Ectodermal cell (in vitro differentiated cells): Measurements from ENCODE around the gene FEM1B.

Source experiments
- H3K27ac ChIP-seq: 2 replicates; pipeline ENCODE4 v1.7.0; 2013; ENCODE audit warnings: mild to moderate bottlenecking, low read depth, low read length; ENCODE audit not compliant: insufficient read depth, poor library complexity, severe bottlenecking
- H3K27me3 ChIP-seq: 2 replicates; pipeline ENCODE4 v1.7.0; 2013; ENCODE audit warnings: mild to moderate bottlenecking, low read length; ENCODE audit not compliant: insufficient read depth, control insufficient read depth, poor library complexity, severe bottlenecking
- H3K36me3 ChIP-seq: one replicate; pipeline ENCODE4 v1.7.0; 2013; ENCODE audit warnings: low read length; ENCODE audit not compliant: control insufficient read depth, insufficient read depth
- H3K4me1 ChIP-seq: one replicate; pipeline ENCODE4 v1.7.0; 2013; ENCODE audit warnings: low read length; ENCODE audit not compliant: control insufficient read depth, insufficient read depth
- H3K4me3 ChIP-seq: 2 replicates; pipeline ENCODE4 v1.7.0; 2013; ENCODE audit warnings: low read depth, low read length, control low read depth; ENCODE audit not compliant: insufficient read depth
- H3K9me3 ChIP-seq: 2 replicates; pipeline ENCODE4 v1.7.0; 2013; ENCODE audit warnings: mild to moderate bottlenecking, low read length, moderate library complexity; ENCODE audit not compliant: control insufficient read depth
- WGBS, 2 experiments: methylation state at CpG; one replicate each; pipeline ENCODE4 v1.1.7; 2013; ENCODE audit warnings: missing lambda C conversion rate in 2 of 2; 5-methylcytosine and 5-hydroxymethylcytosine counted together

Gene FEM1B

DNA sequence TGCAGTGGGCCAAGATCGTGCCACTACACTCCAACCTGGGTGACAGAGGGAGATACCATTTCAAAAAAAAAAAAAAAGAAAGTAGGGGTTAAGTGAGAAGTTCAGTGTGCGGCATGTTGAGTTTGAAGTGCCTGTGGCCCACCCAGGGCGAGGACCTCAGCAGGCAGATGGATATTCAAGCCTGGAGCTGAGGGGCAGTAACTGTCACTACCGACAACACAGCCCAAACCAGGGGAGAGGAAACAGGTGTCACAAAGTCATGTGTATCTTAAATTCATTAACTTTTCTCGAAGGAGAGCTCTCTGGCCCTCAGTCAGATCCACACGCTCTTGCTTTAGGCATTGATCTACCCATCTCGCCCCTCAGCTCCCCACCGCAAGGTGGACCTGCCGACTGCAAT is 45.3 kb downstream of the FEM1B start:
- no peaks in the 10 kb centered on the region for H3K4me1 ChIP-seq
- H3K9me3 ChIP-seq = no peaks in the 10 kb centered on the region
- H3K4me3 ChIP-seq = no peak overlapping the region
- no peaks in the 10 kb centered on the region for H3K36me3 ChIP-seq
- H3K27me3 ChIP-seq = no peaks in the 10 kb centered on the region
- H3K27ac ChIP-seq = no peak overlapping the region
- WGBS, 2 experiments = 80 to 83% methylated on average over 8 of the region's 9 CpGs

GRCh38 chr15:68325726-68326125 is 48.2 kb downstream of the FEM1B start:
- Histone ChIP-seq H3K4me1 (peaks cover 11% of the 10 kb centered on the region), H3K9me3 (no peaks in the 10 kb centered on the region), H3K36me3 (no peaks in the 10 kb centered on the region), H3K4me3 (no peak overlapping the region), H3K27me3 (no peaks in the 10 kb centered on the region), H3K27ac (no peak overlapping the region)
- WGBS, 2 experiments = 88 to 95% methylated on average over 4 of the region's 4 CpGs

DNA sequence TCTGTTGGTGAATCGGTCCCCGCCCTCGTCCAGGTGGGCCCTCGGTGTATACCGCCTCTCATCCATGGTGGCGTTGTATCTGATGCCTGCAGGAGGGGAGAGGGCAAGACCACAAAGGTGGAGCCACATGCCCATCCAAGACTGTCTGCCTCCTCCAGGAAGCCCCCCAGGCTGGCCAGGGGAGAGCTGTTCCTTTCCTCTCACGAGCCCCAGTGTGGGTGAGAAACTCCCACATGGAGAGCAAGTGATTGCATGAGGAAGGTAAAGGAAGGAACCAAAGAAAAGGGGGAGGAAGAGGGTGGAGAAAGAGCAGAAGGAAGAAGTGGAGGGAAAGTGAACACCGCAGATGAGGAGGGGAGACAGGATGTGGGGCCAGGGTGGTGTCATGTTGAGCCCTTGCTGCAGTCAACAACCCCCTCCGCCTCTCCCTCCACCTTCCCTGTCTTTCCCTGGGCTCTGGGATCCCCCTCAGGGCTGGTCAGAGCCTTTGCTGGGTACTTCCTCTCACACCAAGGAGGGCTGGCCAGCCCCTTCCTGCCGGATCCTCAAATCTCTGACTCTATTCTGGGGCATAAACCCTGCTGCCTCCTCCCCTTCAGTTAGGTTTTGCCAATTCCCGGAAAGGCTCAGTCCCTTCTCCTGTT is 49.3 kb downstream of the FEM1B start:
- H3K9me3 ChIP-seq = no peaks in the 10 kb centered on the region
- H3K27me3 ChIP-seq = no peaks in the 10 kb centered on the region
- WGBS, 2 experiments = 84 to 89% methylated on average over 11 of the region's 11 CpGs
- H3K27ac ChIP-seq = no peak overlapping the region
- no peak overlapping the region for H3K4me3 ChIP-seq
- peaks cover 18% of the 10 kb centered on the region for H3K4me1 ChIP-seq
- H3K36me3 ChIP-seq = no peaks in the 10 kb centered on the region

GRCh38 chr15:68328443-68328842 is 50.9 kb downstream of the FEM1B start:
- no peaks in the 10 kb centered on the region for H3K9me3 ChIP-seq
- no peak overlapping the region for H3K4me3 ChIP-seq
- H3K27me3 ChIP-seq = no peaks in the 10 kb centered on the region
- H3K36me3 ChIP-seq = no peaks in the 10 kb centered on the region
- peaks cover 18% of the 10 kb centered on the region for H3K4me1 ChIP-seq
- WGBS, 2 experiments = 75 to 79% methylated on average over 8 of the region's 8 CpGs
- H3K27ac ChIP-seq = no peak overlapping the region

- Histone ChIP-seq H3K4me1 (peaks cover 18% of the 10 kb centered on the region), H3K9me3 (no peaks in the 10 kb centered on the region), H3K27ac (no peak overlapping the region), H3K27me3 (no peaks in the 10 kb centered on the region), H3K4me3 (no peak overlapping the region), H3K36me3 (no peaks in the 10 kb centered on the region)
- WGBS, 2 experiments = 86 to 97% methylated on average over 2 to 3 of the region's 3 CpGs
Measured at GRCh38 chr15:68328964-68329363, 51.4 kb downstream of the FEM1B start.

DNA sequence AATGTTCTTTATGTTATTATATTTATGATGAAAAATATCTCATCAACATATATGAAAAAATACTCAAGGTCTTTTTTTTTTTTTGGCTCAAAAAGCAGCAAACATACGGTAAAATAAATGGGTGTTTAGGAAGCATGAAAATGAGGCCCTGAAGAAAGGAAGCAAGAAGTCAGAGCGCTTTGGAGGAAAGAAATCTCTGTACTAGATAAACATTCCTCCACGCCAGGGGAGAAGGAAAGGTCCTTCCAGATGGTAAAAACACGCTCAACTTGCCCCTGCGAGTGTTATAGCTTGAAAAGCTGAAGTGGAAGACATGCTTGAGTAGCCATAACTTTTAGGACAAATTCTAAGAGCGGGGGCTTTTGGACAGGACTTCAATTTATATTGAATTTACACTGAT is 52.9 kb downstream of the FEM1B start:
- no peaks in the 10 kb centered on the region for H3K36me3 ChIP-seq
- no peak overlapping the region for H3K27ac ChIP-seq
- 40 to 46% methylated on average over 6 of the region's 6 CpGs for WGBS, 2 experiments
- peaks cover 18% of the 10 kb centered on the region for H3K4me1 ChIP-seq
- H3K9me3 ChIP-seq = no peaks in the 10 kb centered on the region
- no peak overlapping the region for H3K4me3 ChIP-seq
- no peaks in the 10 kb centered on the region for H3K27me3 ChIP-seq

- Histone ChIP-seq H3K27me3 (no peaks in the 10 kb centered on the region), H3K27ac (no peak overlapping the region), H3K4me1 (peaks cover 18% of the 10 kb centered on the region), H3K4me3 (no peak overlapping the region), H3K9me3 (no peaks in the 10 kb centered on the region), H3K36me3 (no peaks in the 10 kb centered on the region)
- WGBS, 2 experiments = 9 to 10% methylated on average over 10 of the region's 10 CpGs
Measured at GRCh38 chr15:68330901-68331300, 53.4 kb downstream of the FEM1B start.

GRCh38 chr15:68332266-68332665 is 54.7 kb downstream of the FEM1B start:
- H3K4me1 ChIP-seq = peaks cover 25% of the 10 kb centered on the region
- no peak overlapping the region for H3K27ac ChIP-seq
- H3K4me3 ChIP-seq = no peak overlapping the region
- no peaks in the 10 kb centered on the region for H3K36me3 ChIP-seq
- 95 to 96% methylated on average over 21 of the region's 21 CpGs for WGBS, 2 experiments
- H3K27me3 ChIP-seq = no peaks in the 10 kb centered on the region
- H3K9me3 ChIP-seq = no peaks in the 10 kb centered on the region

- Histone ChIP-seq H3K4me3 (no peak overlapping the region), H3K27ac (no peak overlapping the region), H3K9me3 (no peaks in the 10 kb centered on the region), H3K4me1 (peaks cover 25% of the 10 kb centered on the region), H3K36me3 (no peaks in the 10 kb centered on the region), H3K27me3 (no peaks in the 10 kb centered on the region)
- WGBS, 2 experiments = 89 to 90% methylated on average over 8 of the region's 8 CpGs
Measured at GRCh38 chr15:68333775-68334470, 56.4 kb downstream of the FEM1B start.

GRCh38 chr15:68334661-68335124 is 57.1 kb downstream of the FEM1B start:
- Histone ChIP-seq H3K27ac (no peak overlapping the region), H3K4me1 (peaks cover 23% of the 10 kb centered on the region), H3K4me3 (no peak overlapping the region), H3K27me3 (no peaks in the 10 kb centered on the region), H3K36me3 (no peaks in the 10 kb centered on the region), H3K9me3 (no peaks in the 10 kb centered on the region)
- 86 to 91% methylated on average over 9 of the region's 9 CpGs for WGBS, 2 experiments
